LoVo (cell line): ENCODE measurements around the gene CTBS.
"Not testable (repeated sequence)": the region's sequence is repeated elsewhere in the genome, so short reads cannot be mapped to it uniquely, and the experiment has no call there.

ENCODE experiments used
- DNase-seq: peaks from one replicate; pipeline ENCODE4 v3.0.0-alpha.2; 2016; ENCODE audit warnings: low spot score

Gene CTBS, protein sequence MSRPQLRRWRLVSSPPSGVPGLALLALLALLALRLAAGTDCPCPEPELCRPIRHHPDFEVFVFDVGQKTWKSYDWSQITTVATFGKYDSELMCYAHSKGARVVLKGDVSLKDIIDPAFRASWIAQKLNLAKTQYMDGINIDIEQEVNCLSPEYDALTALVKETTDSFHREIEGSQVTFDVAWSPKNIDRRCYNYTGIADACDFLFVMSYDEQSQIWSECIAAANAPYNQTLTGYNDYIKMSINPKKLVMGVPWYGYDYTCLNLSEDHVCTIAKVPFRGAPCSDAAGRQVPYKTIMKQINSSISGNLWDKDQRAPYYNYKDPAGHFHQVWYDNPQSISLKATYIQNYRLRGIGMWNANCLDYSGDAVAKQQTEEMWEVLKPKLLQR

DNA sequence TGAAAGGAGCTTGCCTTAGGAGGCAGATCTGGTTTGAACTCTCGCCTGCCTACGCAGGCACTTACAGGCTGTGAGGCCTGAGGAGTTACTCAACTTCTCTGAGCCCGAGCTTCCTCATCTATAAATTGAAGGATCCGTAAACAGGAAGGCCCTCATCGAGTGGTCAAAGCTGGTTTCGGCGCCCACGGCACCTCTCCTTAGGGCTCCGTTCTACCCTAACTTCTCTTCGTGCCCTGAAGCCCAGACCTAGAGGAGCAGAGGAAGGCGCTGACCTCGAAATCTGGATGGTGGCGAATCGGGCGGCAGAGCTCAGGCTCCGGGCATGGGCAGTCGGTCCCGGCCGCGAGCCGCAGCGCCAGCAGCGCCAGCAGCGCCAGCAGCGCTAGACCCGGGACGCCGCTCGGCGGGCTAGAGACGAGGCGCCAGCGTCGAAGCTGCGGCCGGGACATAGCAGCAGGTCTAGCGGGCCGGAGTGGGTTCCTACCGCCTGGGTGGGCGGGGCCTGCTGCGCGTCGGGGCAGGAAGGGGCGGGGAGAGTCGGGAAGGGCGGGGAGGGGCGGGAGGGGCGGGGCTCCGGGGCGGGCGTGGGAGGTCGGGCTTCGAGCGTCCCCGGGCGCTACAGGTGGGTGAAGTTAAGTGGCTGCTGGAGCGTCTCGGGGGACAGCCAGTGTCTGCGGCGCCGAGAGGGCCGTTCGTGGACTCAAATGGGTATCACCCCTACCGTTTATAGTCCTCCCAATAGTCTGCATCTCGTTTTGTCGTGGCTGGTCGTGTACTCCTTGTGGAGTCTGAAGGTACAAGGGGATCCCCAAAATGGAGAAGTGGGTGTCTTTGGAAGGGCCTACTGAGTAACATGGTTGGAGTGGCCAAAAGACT, at the start of gene CTBS:
Gene CTBS (minus strand): TSS at position 474 of the 876 bp plus-strand sequence. CDS start 25 bp downstream, at position 449.
- peak; percentile 85 for DNase-seq

DNA sequence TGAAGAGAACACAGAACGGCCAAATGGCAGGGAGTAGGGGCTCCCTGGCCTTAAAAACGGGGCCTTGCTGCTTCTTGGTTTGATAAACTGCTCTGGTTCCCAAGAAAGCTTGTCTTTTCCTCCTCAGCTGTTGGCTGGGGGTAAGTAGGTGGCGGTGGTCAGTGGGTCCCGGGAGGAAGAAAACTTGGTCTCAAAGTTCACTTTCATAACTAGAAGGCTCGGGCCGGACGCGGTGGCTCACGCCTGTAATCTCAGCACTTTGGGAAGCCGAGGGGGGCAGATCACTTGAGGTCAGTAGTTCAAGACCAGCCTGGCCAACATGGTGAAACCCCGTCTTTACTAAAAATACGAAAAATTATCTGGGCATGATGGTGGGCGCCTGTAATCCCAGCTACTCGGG, 47.3 kb upstream of the CTBS start:
- no peak for DNase-seq

DNA sequence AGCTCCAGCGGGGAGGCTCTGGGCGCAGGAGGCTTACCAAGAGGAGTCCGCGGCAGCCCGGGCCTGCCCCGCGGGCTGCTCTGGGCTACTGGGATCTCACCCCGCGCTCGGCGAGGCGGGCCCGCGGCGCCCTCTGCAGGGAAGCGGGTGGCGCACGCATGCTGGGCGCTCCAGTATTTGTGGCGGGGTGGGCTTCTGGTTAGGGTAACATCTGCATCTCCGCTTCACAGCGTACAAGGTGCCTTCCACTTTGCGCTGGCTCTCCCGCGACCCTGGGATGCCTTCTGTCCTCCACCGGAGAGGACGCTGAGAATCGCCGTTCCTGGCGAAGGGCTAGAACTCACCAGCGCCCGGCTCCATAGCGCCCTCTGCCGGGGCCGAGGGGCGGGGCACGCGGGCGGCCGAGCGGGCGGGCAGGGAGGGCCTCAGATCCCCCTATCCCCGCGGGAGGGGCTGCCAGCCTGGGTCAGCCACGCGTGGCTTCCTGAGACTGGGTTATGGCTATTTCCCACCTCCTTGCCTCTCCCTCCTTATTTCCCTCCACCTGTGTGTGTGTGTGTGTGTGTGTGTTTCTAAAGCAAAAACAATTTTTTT, 46.6 kb upstream of the CTBS start:
- peak; percentile 81 for DNase-seq

GRCh38 chr1:84619383-84620102, 45.3 kb upstream of the CTBS start:
- DNase-seq: peak; percentile 8

- DNase-seq: no peak
Measured at GRCh38 chr1:84617349-84617748, 43.1 kb upstream of the CTBS start.

DNA sequence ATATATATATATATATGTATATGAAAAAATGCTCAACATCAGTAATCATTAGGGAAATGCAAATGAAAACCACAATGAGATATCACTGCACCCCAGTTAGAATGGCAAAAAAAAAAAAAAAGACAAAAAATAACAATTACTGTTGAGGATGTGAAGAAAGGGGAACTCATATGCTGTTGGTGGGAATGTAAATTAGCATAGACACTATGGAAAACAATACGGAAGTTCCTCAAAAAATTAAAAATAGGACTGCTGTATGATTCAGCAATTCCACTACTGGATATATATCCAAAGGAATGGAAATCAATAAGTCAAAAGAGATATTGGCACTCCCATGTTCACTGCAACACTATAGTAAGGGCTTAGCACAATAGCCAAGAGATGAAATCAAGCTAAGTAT, 41.5 kb upstream of the CTBS start:
- no peak for DNase-seq

- DNase-seq: no peak
Measured at GRCh38 chr1:84613887-84614286, 39.6 kb upstream of the CTBS start.

- DNase-seq: no peak
Measured at GRCh38 chr1:84613026-84613425, 38.8 kb upstream of the CTBS start.

- no peak for DNase-seq
Measured at GRCh38 chr1:84611796-84612195, 37.6 kb upstream of the CTBS start.

DNA sequence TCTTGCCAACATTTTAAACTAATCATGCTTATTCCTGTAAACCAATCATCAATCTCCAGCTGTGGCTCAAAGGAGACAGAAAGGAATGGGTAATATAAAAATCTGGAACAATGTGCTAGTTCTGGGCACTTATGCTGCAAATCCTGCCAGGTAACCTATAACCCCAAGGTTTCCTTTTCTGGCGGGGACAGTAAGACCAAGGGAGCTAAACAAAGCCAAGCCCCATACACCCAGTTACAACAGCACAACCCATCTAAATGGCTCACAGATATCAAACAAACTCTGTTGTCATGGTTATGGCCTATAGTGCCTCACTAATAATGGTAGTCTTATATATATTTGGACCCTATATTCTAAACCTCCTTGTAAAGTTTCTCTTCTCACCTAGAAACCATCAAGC, 36.9 kb upstream of the CTBS start:
- no peak for DNase-seq

DNA sequence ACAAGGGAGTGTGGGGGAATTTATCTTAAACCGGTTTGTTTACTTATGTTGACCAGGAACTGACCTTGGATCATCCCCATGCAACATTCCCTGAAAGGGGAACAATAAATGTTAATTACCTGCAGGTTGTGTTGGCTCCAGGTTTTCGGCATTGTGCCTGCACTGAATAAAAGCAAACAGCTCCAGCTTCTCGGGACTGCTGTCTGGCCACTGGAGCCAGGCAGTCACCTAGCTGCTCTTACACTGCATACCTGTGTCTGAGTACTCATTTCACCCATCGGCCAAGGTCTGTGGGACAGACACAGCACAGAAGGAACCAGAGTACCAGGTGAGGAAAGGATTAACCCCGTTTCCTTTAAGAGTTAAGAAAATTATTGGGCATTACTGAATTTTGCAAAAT, 32.7 kb upstream of the CTBS start:
- no peak for DNase-seq

DNA sequence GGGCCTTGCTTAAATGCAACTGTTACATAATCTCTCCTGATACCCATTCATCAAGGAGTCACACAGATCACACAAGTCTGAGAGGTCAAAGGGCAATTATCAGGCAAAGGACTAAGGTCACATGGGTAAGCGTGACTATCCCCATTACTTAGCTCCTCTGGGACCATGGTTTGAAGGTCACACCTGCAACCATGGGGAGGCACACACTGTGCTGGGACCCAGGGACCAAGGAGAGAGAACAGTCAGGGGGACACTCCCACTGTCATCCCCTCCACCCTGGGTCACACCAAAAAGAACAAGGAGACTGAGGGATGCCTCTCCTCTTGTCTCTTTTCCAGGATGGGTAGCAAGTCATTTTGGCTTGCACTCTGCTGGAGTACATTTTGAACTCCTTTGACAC, 30.9 kb upstream of the CTBS start:
- DNase-seq: no peak

DNA sequence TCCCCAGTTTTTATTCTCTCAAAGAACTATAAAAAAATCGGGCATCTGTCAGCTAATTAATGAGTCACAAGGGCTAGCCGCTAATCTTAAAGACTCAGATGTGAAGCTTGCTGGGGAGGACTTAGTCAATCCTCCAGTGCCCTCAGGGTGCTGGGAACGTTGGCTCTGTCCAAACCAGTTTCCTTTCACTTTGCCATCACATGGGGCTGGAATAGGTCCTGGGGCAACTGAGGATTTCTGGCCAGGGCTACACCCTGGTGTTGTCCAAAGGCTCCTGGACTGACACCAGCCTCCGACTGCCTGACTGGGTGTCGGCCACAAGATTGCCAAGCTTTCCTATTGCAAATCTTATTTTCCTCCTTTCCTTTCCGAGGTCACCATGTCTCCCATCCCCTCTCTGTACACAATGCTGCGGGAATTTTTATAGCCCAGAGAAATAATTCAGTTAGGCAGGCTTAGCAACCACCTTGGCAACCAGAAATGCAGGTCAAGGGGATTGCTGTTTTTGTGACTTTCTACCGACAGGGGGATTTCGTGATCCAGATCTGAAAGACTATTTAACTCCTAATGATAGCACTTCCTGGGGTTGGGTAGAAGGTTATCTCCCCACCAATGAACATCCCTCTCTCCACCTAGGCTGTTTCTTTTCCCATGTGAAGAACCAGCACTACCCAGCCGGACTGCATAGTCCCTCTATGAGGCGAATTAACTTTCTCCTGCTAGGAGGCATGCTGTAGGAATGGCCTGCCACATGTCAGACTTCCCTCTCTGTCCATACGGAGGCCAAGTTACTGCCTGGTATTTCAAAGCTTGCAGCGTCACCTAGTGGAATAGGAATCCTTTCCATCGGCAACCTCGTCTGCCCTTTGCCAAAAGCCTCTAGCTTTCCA, 29.9 kb upstream of the CTBS start:
- DNase-seq: peak; percentile 79

DNA sequence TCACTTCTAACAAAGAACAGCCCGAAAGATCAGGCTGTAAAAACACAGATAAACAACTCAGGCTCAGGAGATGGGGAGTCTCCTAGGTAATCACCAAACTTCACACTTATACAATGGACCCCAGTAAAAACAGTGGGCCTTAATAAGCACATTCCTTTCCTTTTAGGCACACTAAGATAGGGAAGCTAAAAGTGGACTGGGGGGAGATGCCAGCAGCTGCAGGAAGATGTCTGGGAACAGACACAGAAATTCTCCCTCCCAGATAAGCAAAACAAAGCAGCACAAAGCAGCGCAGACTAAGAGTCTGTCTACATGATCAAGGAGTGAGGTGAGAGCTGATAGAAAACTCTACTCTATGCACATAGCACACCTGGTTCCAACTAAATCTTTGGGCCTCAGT, 29.0 kb upstream of the CTBS start:
- no peak for DNase-seq

DNA sequence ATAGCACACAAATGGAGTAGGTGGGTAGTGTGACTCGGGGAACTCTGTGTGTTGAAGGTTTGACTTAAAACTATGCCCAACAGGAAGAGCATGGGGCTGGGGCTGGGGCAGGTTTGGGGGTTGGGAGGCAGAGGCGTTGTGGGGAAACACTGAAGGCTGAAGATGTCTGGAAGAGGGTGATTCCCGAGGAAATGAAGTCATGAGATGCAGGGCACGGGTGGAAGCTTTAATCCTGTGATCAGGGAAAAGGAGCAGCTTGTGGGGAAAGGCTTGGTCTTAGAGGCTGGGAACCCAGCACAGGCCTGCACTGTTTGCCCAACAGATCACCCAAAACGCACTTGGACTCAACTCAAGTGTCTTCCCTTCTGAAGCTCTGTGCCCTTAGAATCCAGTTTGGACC, 26.6 kb upstream of the CTBS start:
- DNase-seq: no peak

DNA sequence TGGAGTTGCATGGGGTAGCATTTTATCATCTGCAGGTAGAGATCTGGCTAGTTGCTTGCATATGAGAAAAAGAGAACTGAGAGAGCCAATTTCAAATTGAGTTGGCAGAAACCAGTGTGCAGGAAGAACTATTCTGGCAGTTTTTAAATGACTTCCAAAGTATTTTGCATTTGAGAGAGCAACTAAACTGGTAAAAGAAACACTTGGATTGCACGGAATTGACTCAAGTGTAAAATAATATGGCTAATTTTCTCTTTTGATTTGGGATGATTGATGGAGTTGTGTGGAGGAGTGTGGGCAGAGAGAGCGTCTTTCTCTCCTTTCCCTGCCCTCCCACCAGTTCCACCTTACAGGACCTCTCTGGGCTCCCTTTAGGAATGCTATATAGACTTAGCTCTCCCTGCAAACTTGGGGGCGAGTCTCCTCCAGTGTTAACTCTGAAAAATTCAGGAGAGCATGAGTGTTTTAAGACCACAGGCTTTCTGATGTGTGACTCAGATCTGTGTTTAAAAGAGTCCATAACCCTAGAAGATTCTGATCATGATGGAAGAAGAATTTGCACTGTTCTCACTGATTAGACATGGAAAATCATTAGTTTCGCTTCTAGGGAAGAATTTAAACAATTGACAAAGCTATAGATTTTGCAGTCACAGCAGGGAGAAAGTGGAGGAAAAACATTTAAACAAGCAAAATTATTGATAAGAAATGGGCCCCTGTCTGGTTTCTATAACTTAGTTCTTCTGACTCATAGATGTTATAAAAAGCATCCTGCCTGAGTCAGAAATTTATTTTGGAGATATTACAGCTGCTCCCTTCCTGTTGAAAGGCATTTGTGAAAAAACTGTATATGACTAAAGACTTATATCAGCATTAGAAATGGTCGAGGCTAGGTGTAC, 24.9 kb upstream of the CTBS start:
- peak; percentile 45 for DNase-seq

DNA sequence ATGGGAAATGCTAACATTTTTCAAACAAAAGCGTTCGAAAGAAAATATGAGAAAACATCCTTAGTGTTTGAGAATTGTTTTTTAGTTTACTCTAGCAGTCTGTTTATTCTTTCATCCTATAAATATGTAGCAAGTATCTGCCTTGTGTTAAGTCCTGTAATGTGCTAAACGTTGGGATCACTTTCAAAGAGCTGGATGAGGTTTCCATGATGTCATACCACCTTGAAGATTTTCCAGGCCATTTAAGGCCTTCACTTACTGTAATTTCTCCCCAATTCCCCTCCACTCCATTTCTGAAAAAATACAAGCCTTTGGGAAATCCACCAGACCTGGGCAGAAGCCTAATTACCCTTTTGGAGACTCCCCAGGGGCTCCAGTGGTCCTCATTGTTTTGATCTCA, 24.2 kb upstream of the CTBS start:
- no peak for DNase-seq

DNA sequence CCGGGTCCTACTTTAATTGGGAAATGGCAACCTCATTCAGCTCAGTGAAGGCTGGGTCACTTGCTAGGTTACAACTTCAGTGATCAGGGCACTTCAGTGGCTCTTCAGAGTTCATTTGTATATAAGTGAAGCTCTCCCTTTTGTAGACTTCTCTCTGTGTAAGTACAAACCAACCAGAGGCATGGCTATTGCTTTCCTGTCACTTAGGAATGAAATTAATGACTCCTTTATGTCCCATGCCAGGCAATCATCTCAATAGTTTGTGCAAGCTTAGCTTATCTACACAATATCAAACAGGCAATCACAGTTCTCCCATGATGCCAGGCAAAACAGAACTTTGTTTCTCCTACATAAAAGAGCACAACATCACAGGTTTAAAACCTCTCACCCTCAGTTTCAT, 22.8 kb upstream of the CTBS start:
- DNase-seq: no peak

DNA sequence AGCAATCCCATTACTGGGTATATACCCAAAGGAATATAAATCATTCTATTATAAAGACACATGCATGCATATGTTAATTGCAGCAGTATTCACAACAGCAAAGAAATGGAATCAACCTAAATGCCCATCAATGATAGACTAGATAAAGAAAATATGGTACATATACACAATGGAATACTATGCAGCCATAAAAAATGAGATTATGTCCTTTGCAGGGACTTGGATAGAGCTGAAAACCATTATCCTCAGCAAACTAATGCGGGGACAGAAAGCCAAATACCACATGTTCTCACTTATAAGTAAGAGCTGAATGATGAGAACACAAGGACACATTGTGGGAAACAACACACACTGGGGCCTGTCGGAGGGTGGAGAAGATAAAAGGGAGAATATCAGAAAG, 20.7 kb upstream of the CTBS start:
- not testable (repeated sequence) for DNase-seq

DNA sequence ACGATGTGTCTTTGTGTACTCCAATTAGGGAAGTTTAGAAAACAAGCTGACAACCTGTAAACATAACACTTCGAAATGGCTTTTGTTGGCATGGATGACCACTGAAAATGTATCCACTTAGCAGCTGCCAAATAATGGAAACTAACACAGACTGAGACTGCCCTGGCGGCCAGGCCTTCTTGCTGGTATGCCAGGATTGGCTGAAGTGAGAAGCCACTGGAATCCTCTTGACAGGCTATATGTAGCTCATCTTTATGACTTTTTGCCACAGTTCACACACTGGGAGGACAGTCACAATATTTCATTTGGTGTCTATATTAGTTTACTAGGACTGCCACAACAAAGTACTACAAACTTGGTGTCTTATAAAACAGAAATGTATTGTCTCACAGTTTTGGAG, 12.9 kb upstream of the CTBS start:
- no peak for DNase-seq
